IMR-90 (cell line): ENCODE results near the gene SLPI. TPM values are rescaled to one million over a fixed set of nuclear protein-coding genes. Genes with fewer than 3 reads are reported as not detected.

ENCODE experiments used
- ATAC-seq: fragments of 200-7000 bp; cut with Tn5 transposase; 2 replicates; pipeline ENCODE4 v1.9.1; 2020; ENCODE audit warnings: low read depth, mild to moderate bottlenecking, moderate library complexity
- BruUV-seq: library from RNA; stranded (reverse); fragments of 400-500 nt; replicated peaks from 2 replicates; lab custom pipeline; 2021; lab: Mats Ljungman, UMichigan
- CTCF ChIA-PET: fragments of 300-600 bp; formaldehyde crosslinking; extraction: SDS; loops from one replicate; lab custom pipeline; 2021; ENCODE audit warnings: antibody characterized with exemption; lab: Yijun Ruan, JAX
- POLR2A ChIA-PET: fragments of 300-600 bp; sonication (Branson Sonifier 250); formaldehyde crosslinking; loops from one replicate; lab custom pipeline; 2022; ENCODE audit warnings: antibody characterized with exemption; ENCODE audit not compliant: unreplicated experiment; lab: Charles Lee
- DNase-seq: peaks from one replicate; pipeline ENCODE4 v3.0.0; 2013
- H2AFZ ChIP-seq: replicated peaks from 2 replicates; pipeline ENCODE3; 2013; ENCODE audit warnings: low read length, mild to moderate bottlenecking; ENCODE audit not compliant: poor library complexity
- H2AK5ac ChIP-seq: 2 replicates; pipeline ENCODE4 v1.6.1; 2013; ENCODE audit warnings: low read depth, low read length, inconsistent platforms
- H2AK9ac ChIP-seq: replicated peaks from 2 replicates; pipeline ENCODE3; 2013; ENCODE audit warnings: mild to moderate bottlenecking, low read depth, low read length, moderate library complexity; ENCODE audit not compliant: poor library complexity
- H2BK120ac ChIP-seq: 2 replicates; pipeline ENCODE4 v1.6.1; 2013; ENCODE audit warnings: low read depth, low read length, inconsistent platforms
- H2BK15ac ChIP-seq: 3 replicates; pipeline ENCODE4 v1.6.1; 2013; ENCODE audit warnings: low read depth, low read length, inconsistent platforms
- H2BK20ac ChIP-seq: 2 replicates; pipeline ENCODE4 v1.6.1; 2013; ENCODE audit warnings: low read depth, mild to moderate bottlenecking, inconsistent platforms, low read length, moderate library complexity
- H2BK5ac ChIP-seq: 2 replicates; pipeline ENCODE4 v1.6.1; 2013; ENCODE audit warnings: mild to moderate bottlenecking, low read depth, low read length, inconsistent platforms; ENCODE audit not compliant: poor library complexity, severe bottlenecking
- H3K14ac ChIP-seq: replicated peaks from 2 replicates; pipeline ENCODE4 v1.6.1; 2013; ENCODE audit warnings: low read depth, low read length, inconsistent platforms
- H3K18ac ChIP-seq: 2 replicates; pipeline ENCODE4 v1.6.1; 2013; ENCODE audit warnings: low read depth, low read length, control low read depth
- H3K23ac ChIP-seq: 2 replicates; pipeline ENCODE4 v1.6.1; 2013; ENCODE audit warnings: low read depth, low read length, inconsistent platforms
- H3K27ac ChIP-seq: 2 replicates; pipeline ENCODE4 v1.5.1; 2013; ENCODE audit warnings: mild to moderate bottlenecking, control low read depth, low read length; ENCODE audit not compliant: insufficient read depth
- H3K27me3 ChIP-seq: 2 replicates; pipeline ENCODE4 v1.6.1; 2013; ENCODE audit warnings: low read length; ENCODE audit not compliant: control insufficient read depth, insufficient read depth
- H3K36me3 ChIP-seq: 2 replicates; pipeline ENCODE4 v1.6.1; 2013; ENCODE audit warnings: low read length, mixed read lengths; ENCODE audit not compliant: control insufficient read depth, insufficient read depth
- H3K4ac ChIP-seq: 2 replicates; pipeline ENCODE4 v1.6.1; 2013; ENCODE audit warnings: low read depth, low read length, inconsistent platforms
- H3K4me1 ChIP-seq: 2 replicates; pipeline ENCODE4 v1.6.1; 2013; ENCODE audit warnings: low read length, mixed read lengths; ENCODE audit not compliant: control insufficient read depth, insufficient read depth
- H3K4me2 ChIP-seq: 2 replicates; pipeline ENCODE4 v1.6.1; 2013; ENCODE audit warnings: low read depth, mild to moderate bottlenecking, control low read depth, low read length, moderate library complexity
- H3K4me3 ChIP-seq: 2 replicates; pipeline ENCODE4 v1.5.1; 2013; ENCODE audit warnings: low read depth, mild to moderate bottlenecking, control low read depth, low read length, moderate library complexity; ENCODE audit not compliant: insufficient read depth
- H3K56ac ChIP-seq: 2 replicates; pipeline ENCODE4 v1.6.1; 2013; ENCODE audit warnings: low read length, inconsistent platforms; ENCODE audit not compliant: insufficient read depth; ENCODE audit errors: extremely low read depth
- H3K79me1 ChIP-seq, 2 experiments: 2 replicates each; pipeline ENCODE4 v1.6.1; 2013; ENCODE audit warnings: low read length in 2 of 2, inconsistent platforms in 1 of 2, low read depth in 1 of 2
- H3K9ac ChIP-seq: 2 replicates; pipeline ENCODE4 v1.6.1; 2013; ENCODE audit warnings: low read depth, low read length, control low read depth
- H3K9me1 ChIP-seq: 2 replicates; pipeline ENCODE4 v1.6.1; 2013; ENCODE audit warnings: low read length, inconsistent platforms; ENCODE audit not compliant: insufficient read depth
- H3K9me3 ChIP-seq: 2 replicates; pipeline ENCODE4 v1.6.1; 2013; ENCODE audit warnings: low read length; ENCODE audit not compliant: control insufficient read depth, insufficient read depth
- H4K20me1 ChIP-seq: 2 replicates; pipeline ENCODE4 v1.6.1; 2013; ENCODE audit warnings: low read length, inconsistent platforms; ENCODE audit not compliant: insufficient read depth
- H4K5ac ChIP-seq: 2 replicates; pipeline ENCODE4 v1.6.1; 2013; ENCODE audit warnings: mild to moderate bottlenecking, low read depth, low read length, control low read depth
- H4K8ac ChIP-seq, 2 experiments: 2 replicates each; pipeline ENCODE4 v1.6.1; 2013; ENCODE audit warnings: low read depth in 2 of 2, low read length in 2 of 2, control low read depth in 1 of 2, inconsistent platforms in 1 of 2
- H4K91ac ChIP-seq: 2 replicates; pipeline ENCODE4 v1.6.1; 2013; ENCODE audit warnings: low read depth, low read length, inconsistent platforms; ENCODE audit not compliant: insufficient read depth
- FOS ChIP-seq: fragments of 150-350 bp; IDR thresholded peaks from 2 replicates; pipeline ENCODE4 v1.6.1; 2016; ENCODE audit warnings: low read depth, low read length
- MAZ ChIP-seq: IDR thresholded peaks from 2 replicates; pipeline ENCODE4 v1.6.1; 2012; ENCODE audit warnings: low read depth, mild to moderate bottlenecking, low read length, improper control_type of control experiment, moderate library complexity, borderline replicate concordance
- SMC3 ChIP-seq: fragments of 150-350 bp; IDR thresholded peaks from 2 replicates; pipeline ENCODE4 v1.6.1; 2016; ENCODE audit warnings: low read depth, mild to moderate bottlenecking, antibody characterized with exemption, low read length, moderate library complexity
- WGBS, 2 experiments: methylation state at CpG; one replicate each; pipeline versions ENCODE4 v1.1.5 to v1.1.7; 2013; ENCODE audit warnings: missing lambda C conversion rate in 2 of 2; ENCODE audit not compliant: insufficient read length in 1 of 2; ENCODE audit errors: extremely low coverage in 2 of 2; 5-methylcytosine and 5-hydroxymethylcytosine counted together
- dilution Hi-C: fragments of 300-500 bp; cut with HindIII; formaldehyde crosslinking; loops from one replicate; pipeline ENCODE4 v1.14.3; 2018; ENCODE audit warnings: low sequenced_read_pairs; ENCODE audit not compliant: unreplicated experiment
- in situ Hi-C: fragments of 300-500 bp; cut with MboI; formaldehyde crosslinking; loops from 3 replicates; pipeline ENCODE4 v1.14.3; 2019; ENCODE audit warnings: low sequenced_read_pairs, inconsistent platforms, mixed read lengths
- intact Hi-C: fragments of 100-400 bp; cut with micrococcal nuclease; formaldehyde crosslinking; loops from 2 replicates; pipeline ENCODE4 v1.10.0; 2022
- polyA plus RNA-seq, 3 experiments: library from polyadenylated mRNA; depleted of rRNA; stranded (reverse); fragments of >200 nt; gene quantifications; 2 replicates each; pipeline ENCODE4 v1.2.3, GENCODE V29; 2012; ENCODE audit warnings: low replicate concordance in 1 of 3
- total RNA-seq: library from RNA; depleted of rRNA; stranded (reverse); fragments of >200 nt; gene quantifications from 2 replicates; pipeline ENCODE4 v1.2.3, GENCODE V29; 2012
- TF ChIP-seq, protein P1 (sequence below): fragments of 150-350 bp; IDR thresholded peaks from 2 replicates; pipeline ENCODE4 v1.6.1; 2016; ENCODE audit warnings: low read depth, mild to moderate bottlenecking, low read length, moderate library complexity, borderline replicate concordance

Gene SLPI
- total and polyA plus RNA-seq, 2 of the 4 experiments (the other 2 are of a cell fraction): not detected

DNA sequence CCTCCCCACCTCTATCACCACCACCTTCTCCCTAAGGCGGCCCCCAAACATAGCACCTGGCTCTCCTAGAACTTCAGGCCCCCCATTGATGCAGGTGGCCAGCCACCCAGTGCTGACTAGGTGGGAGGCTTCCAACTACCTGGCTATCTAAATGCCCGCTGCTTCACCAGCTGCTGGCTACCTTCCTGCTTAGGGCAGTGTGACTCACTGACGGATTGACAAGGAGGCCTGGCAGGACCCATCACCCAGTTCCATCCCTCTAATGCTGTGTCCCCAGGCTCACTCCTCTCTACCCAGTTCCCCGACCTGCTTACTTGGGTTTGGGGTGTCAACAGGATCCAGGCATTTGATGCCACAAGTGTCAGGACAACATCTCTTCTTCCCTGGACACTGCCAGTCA, 1.1 kb downstream of the SLPI start:
- no peak overlapping the region for H4K5ac ChIP-seq
- intact Hi-C loops: no loop called here
- DNase-seq (no peak), ATAC-seq (no peak)
- H3K23ac ChIP-seq: no peak overlapping the region
- ChIA-PET POLR2A (no interaction called here), CTCF (no interaction called here)
- no peak overlapping the region for H2AK5ac ChIP-seq
- BruUV-seq: no TSS peak
- H3K27me3 ChIP-seq: peaks cover 9% of the 10 kb centered on the region
- no CpG with 5 or more reads among the region's 4 CpGs for WGBS, 2 experiments
- no peak overlapping the region for H2AFZ ChIP-seq
- no peaks in the 10 kb centered on the region for H3K4me1 ChIP-seq
- no peak overlapping the region for H4K8ac ChIP-seq
- no peak overlapping the region for H3K14ac ChIP-seq
- no peaks in the 10 kb centered on the region for H3K36me3 ChIP-seq
- no peaks in the 10 kb centered on the region for H3K9me3 ChIP-seq
- no peaks in the 10 kb centered on the region for H3K79me1 ChIP-seq
- no peak overlapping the region for H3K4ac ChIP-seq
- no peak overlapping the region for H3K9ac ChIP-seq
- H3K4me3 ChIP-seq: no peak overlapping the region
- no peak overlapping the region for H2BK120ac ChIP-seq
- H4K91ac ChIP-seq: no peak overlapping the region
- no peak overlapping the region for H2AK9ac ChIP-seq
- H3K27ac ChIP-seq: no peak overlapping the region
- H2BK20ac ChIP-seq: no peak overlapping the region
- no peak overlapping the region for H2BK15ac ChIP-seq
- in situ Hi-C loops: no loop called here
- no peaks in the 10 kb centered on the region for H3K9me1 ChIP-seq
- no peaks in the 10 kb centered on the region for H4K20me1 ChIP-seq
- no peak overlapping the region for H3K18ac ChIP-seq
- no peak overlapping the region for H3K56ac ChIP-seq
- no peak overlapping the region for H2BK5ac ChIP-seq
- dilution Hi-C loops: no loop called here
- no peak overlapping the region for H3K4me2 ChIP-seq
- TF ChIP-seq FOS (no peak), MAZ (no peak), SMC3 (no peak)
- TF ChIP-seq, protein P1, sequence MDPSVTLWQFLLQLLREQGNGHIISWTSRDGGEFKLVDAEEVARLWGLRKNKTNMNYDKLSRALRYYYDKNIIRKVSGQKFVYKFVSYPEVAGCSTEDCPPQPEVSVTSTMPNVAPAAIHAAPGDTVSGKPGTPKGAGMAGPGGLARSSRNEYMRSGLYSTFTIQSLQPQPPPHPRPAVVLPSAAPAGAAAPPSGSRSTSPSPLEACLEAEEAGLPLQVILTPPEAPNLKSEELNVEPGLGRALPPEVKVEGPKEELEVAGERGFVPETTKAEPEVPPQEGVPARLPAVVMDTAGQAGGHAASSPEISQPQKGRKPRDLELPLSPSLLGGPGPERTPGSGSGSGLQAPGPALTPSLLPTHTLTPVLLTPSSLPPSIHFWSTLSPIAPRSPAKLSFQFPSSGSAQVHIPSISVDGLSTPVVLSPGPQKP: no peak
